K562 (cell line): ENCODE data around the gene PSMD8. TPM values are rescaled to one million over a fixed set of nuclear protein-coding genes. Genes with fewer than 3 reads are reported as not detected.

ENCODE experiments used
- BCL6 ChIP-seq: fragments of 250-450 bp; sonication (Bioruptor Pico); IDR thresholded peaks from 2 replicates; pipeline ENCODE4 v1.4.0; 2020
- CBFA2T3 ChIP-seq: fragments of 450-650 bp; IDR thresholded peaks from 2 replicates; pipeline ENCODE4 v1.6.1; 2017
- CC2D1A ChIP-seq: fragments of 450-650 bp; IDR thresholded peaks from 2 replicates; pipeline ENCODE4 v1.6.1; 2017; ENCODE audit warnings: mild to moderate bottlenecking
- CREBBP ChIP-seq: IDR thresholded peaks from one replicate; pipeline ENCODE4 v1.6.1; 2012; ENCODE audit warnings: low read depth, mild to moderate bottlenecking, control low read depth, inconsistent platforms, low read length
- CREM ChIP-seq: IDR thresholded peaks from 2 replicates; pipeline ENCODE4 v1.6.1; 2014; ENCODE audit warnings: antibody characterized with exemption, low read depth
- CUX1 ChIP-seq: fragments of 200-800 bp; sonication (Bioruptor generic); IDR thresholded peaks from 2 replicates; pipeline ENCODE4 v1.6.1; 2016; ENCODE audit warnings: missing genetic modification characterization, missing compliant biosample characterization
- EHMT2 ChIP-seq: fragments of 450-650 bp; IDR thresholded peaks from 2 replicates; pipeline ENCODE4 v1.6.1; 2018; ENCODE audit warnings: antibody characterized with exemption
- ETV1 ChIP-seq: fragments of 450-650 bp; conservative IDR thresholded peaks from 2 replicates; pipeline ENCODE4 v1.6.1; 2016; ENCODE audit warnings: missing genetic modification characterization, control low read depth, low read depth, missing compliant biosample characterization
- FOXA3 ChIP-seq, 2 experiments: fragments of 450-650 bp in 1 of 2; sonication (generic) in 1 of 2; formaldehyde crosslinking; IDR thresholded peaks in 1 of 2; conservative IDR thresholded peaks in 1 of 2; 2 replicates each; pipeline versions ENCODE4 v1.4.0 to v1.8.0; 2020 to 2022; ENCODE audit warnings: mild to moderate bottlenecking in 2 of 2, missing genetic modification reagents in 1 of 2
- HOXB6 ChIP-seq: fragments of 250-450 bp; sonication (Bioruptor Pico); IDR thresholded peaks from 2 replicates; pipeline ENCODE4 v1.5.1; 2022; ENCODE audit warnings: mild to moderate bottlenecking, borderline replicate concordance
- KDM4B ChIP-seq, 2 experiments: fragments of 450-650 bp in 1 of 2; sonication (generic) in 1 of 2; IDR thresholded peaks; 2 replicates each; pipeline ENCODE4 v1.6.1; 2016 to 2017; ENCODE audit warnings: borderline replicate concordance in 2 of 2, antibody characterized with exemption in 1 of 2, low read depth in 1 of 2, mild to moderate bottlenecking in 1 of 2
- MTA2 ChIP-seq: fragments of 450-650 bp; IDR thresholded peaks from 2 replicates; pipeline ENCODE4 v1.6.1; 2016; ENCODE audit warnings: low read depth
- PHB2 ChIP-seq: fragments of 450-650 bp; IDR thresholded peaks from 2 replicates; pipeline ENCODE4 v1.6.1; 2017; ENCODE audit warnings: low read depth
- POLR2AphosphoS5 ChIP-seq: IDR thresholded peaks from 2 replicates; pipeline ENCODE4 v1.6.1; 2011; ENCODE audit warnings: mild to moderate bottlenecking, low read depth, low read length, moderate library complexity; ENCODE audit not compliant: control insufficient read depth, insufficient read depth
- POLR3G ChIP-seq: IDR thresholded peaks from 2 replicates; pipeline ENCODE4 v1.6.1; 2011; ENCODE audit not compliant: insufficient read length, insufficient replicate concordance; ENCODE audit errors: extremely low read depth
- SMARCB1 ChIP-seq: IDR thresholded peaks from 2 replicates; pipeline ENCODE4 v1.6.1; 2011; ENCODE audit warnings: improper control_type of control experiment, low read depth; ENCODE audit not compliant: insufficient read length
- SMARCE1 ChIP-seq: fragments of 450-650 bp; IDR thresholded peaks from 2 replicates; pipeline ENCODE4 v1.7.1; 2016; ENCODE audit warnings: mild to moderate bottlenecking
- SMC3 ChIP-seq: conservative IDR thresholded peaks from 2 replicates; pipeline ENCODE4 v1.6.1; 2011; ENCODE audit warnings: low read depth, low read length, improper control_type of control experiment; ENCODE audit not compliant: insufficient read depth
- TBL1XR1 ChIP-seq, 2 experiments: IDR thresholded peaks; 2 replicates each; pipeline ENCODE4 v1.6.1; 2012; ENCODE audit warnings: improper control_type of control experiment in 2 of 2, low read length in 2 of 2, mild to moderate bottlenecking in 1 of 2
- TRIM28 ChIP-seq: fragments of 450-650 bp; IDR thresholded peaks from 2 replicates; pipeline ENCODE4 v1.6.1; 2017
- ZNF511 ChIP-seq: sonication (generic); formaldehyde crosslinking; IDR thresholded peaks from 2 replicates; pipeline ENCODE4 v1.8.0; 2022; ENCODE audit warnings: mild to moderate bottlenecking, missing genetic modification reagents
- polyA plus RNA-seq, 8 experiments: library from polyadenylated mRNA; depleted of rRNA in 4 of 8; stranded (reverse) in 5 of 8; unstranded in 3 of 8; fragments of >200 nt; fragmentation: Nextera tagmentation in 2 of 8; fragmentation: Illumina TruSeq in 1 of 8; extraction: Ambion mirVana in 2 of 8; extraction: Trizol in 1 of 8; gene quantifications; 2 replicates each; pipeline versions ENCODE4 v1.2.1 to v1.2.3, GENCODE V29; 2011 to 2014; ENCODE audit warnings: inconsistent platforms in 1 of 8, missing spikeins in 1 of 8
- total RNA-seq, 7 experiments: library from RNA; depleted of rRNA in 6 of 7; stranded (reverse); fragments of >200 nt in 6 of 7; fragmentation: Illumina TruSeq in 2 of 7; extraction: Trizol in 2 of 7; gene quantifications; 2 replicates each; pipeline versions ENCODE4 v1.2.1 to v1.2.3, GENCODE V29; 2011 to 2021; ENCODE audit warnings: low replicate concordance in 1 of 7
- TF ChIP-seq, protein P1 (sequence below): fragments of 450-650 bp; IDR thresholded peaks from 2 replicates; pipeline ENCODE4 v1.7.1; 2018; ENCODE audit warnings: mild to moderate bottlenecking, low read depth; ENCODE audit not compliant: partially characterized antibody

Gene PSMD8
- total and polyA plus RNA-seq, 9 of the 15 experiments (the other 6 are each of a cell fraction or from before 2014, with no cell fraction given): 130 to 583 (median 315) TPM

DNA sequence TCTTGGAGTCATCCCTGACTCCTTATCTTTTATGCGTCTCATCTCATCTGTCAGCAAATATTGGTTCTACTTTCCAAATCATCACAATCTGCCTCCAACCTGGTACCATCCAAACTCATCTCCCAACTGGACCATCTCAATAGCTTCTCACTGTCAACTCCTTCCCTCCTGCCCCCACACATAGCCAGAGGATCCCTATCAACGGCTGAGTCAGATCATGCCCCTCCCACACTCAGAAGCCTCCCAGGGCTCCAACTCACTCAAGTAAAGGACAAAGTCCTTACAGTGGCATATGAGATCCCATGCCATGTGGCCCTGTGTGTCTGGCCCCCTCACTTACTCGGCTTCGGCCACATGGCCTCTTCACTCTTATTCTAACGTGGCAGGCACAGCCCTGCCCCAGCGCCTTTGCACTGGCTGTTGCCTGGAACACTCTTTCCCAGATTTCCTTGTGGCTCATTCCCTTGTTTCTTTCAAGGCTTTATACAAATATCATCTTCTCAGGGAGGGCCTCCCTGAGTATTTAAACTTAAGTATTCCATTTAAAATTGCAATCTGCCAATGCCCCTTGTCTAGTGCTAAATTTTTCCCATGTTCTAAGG is 18.4 kb downstream of the PSMD8 start (continued):
- TF ChIP-seq SMARCB1 (no peak), POLR2AphosphoS5 (no peak), EHMT2 (peak; percentile 83), CBFA2T3 (no peak), SMARCE1 (peak; percentile 82), CREM (no peak), ETV1 (tag) (no peak), CUX1 (CRISPR knock-in tag) (no peak), TBL1XR1 (IDR thresholded peaks at IDR 0.05; ENCODE audit: low read length in 2 of 2) (no peak), BCL6 (no peak), HOXB6 (CRISPR knock-in tag) (no peak), PHB2 (no peak), FOXA3 (CRISPR knock-in tag; conservative IDR thresholded peaks at IDR 0.05 in 1 of 2, IDR thresholded peaks at IDR 0.05 in 1 of 2) (no peak), MTA2 (no peak), SMC3 (no peak), CREBBP (no peak), ZNF511 (CRISPR knock-in tag) (no peak), POLR3G (no peak), KDM4B (IDR thresholded peaks at IDR 0.05; ENCODE audit: borderline replicate concordance in 2 of 2, low read depth in 1 of 2) (no peak), CC2D1A (no peak), TRIM28 (no peak)
- TF ChIP-seq, protein P1, sequence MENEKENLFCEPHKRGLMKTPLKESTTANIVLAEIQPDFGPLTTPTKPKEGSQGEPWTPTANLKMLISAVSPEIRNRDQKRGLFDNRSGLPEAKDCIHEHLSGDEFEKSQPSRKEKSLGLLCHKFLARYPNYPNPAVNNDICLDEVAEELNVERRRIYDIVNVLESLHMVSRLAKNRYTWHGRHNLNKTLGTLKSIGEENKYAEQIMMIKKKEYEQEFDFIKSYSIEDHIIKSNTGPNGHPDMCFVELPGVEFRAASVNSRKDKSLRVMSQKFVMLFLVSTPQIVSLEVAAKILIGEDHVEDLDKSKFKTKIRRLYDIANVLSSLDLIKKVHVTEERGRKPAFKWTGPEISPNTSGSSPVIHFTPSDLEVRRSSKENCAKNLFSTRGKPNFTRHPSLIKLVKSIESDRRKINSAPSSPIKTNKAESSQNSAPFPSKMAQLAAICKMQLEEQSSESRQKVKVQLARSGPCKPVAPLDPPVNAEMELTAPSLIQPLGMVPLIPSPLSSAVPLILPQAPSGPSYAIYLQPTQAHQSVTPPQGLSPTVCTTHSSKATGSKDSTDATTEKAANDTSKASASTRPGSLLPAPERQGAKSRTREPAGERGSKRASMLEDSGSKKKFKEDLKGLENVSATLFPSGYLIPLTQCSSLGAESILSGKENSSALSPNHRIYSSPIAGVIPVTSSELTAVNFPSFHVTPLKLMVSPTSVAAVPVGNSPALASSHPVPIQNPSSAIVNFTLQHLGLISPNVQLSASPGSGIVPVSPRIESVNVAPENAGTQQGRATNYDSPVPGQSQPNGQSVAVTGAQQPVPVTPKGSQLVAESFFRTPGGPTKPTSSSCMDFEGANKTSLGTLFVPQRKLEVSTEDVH: peak; percentile 18
